K562 (cell line): ENCODE data around the gene CFAP251. TPM values are rescaled to one million over a fixed set of nuclear protein-coding genes. Genes with fewer than 3 reads are reported as not detected.
A peak's percentile ranks its signal among the peaks of the same experiment; 100 is the strongest.

ENCODE experiments used
- BHLHE40 ChIP-seq: IDR thresholded peaks from 2 replicates; pipeline ENCODE4 v1.6.1; 2011; ENCODE audit warnings: low read length, improper control_type of control experiment
- C11orf30 ChIP-seq: fragments of 450-650 bp; IDR thresholded peaks from 2 replicates; pipeline ENCODE4 v1.6.1; 2016; ENCODE audit warnings: low read depth, mild to moderate bottlenecking
- CEBPB ChIP-seq: fragments of 450-650 bp; IDR thresholded peaks from 2 replicates; pipeline ENCODE4 v1.6.1; 2016; ENCODE audit warnings: missing genetic modification characterization, missing compliant biosample characterization
- ELF1 ChIP-seq: fragments of 200-800 bp; sonication (Bioruptor generic); IDR thresholded peaks from 2 replicates; pipeline ENCODE4 v1.6.1; 2016; ENCODE audit warnings: missing genetic modification characterization, missing compliant biosample characterization
- HDAC2 ChIP-seq: fragments of 450-650 bp; IDR thresholded peaks from 2 replicates; pipeline ENCODE4 v1.6.1; 2016; ENCODE audit warnings: mild to moderate bottlenecking
- MTA3 ChIP-seq: fragments of 450-650 bp; formaldehyde crosslinking; IDR thresholded peaks from 2 replicates; pipeline ENCODE4 v1.6.1; 2017; ENCODE audit warnings: mild to moderate bottlenecking, borderline replicate concordance
- NFE2 ChIP-seq: IDR thresholded peaks from 2 replicates; pipeline ENCODE4 v1.6.1; 2014; ENCODE audit warnings: antibody characterized with exemption, low read depth
- PHB2 ChIP-seq: fragments of 450-650 bp; IDR thresholded peaks from 2 replicates; pipeline ENCODE4 v1.6.1; 2017; ENCODE audit warnings: low read depth
- TEAD2 ChIP-seq: fragments of 450-650 bp; IDR thresholded peaks from 2 replicates; pipeline ENCODE4 v1.6.1; 2016; ENCODE audit warnings: missing genetic modification characterization, control low read depth, missing compliant biosample characterization
- ZBTB17 ChIP-seq: fragments of 450-650 bp; formaldehyde crosslinking; IDR thresholded peaks from 2 replicates; pipeline ENCODE4 v1.4.0; 2020; ENCODE audit warnings: mild to moderate bottlenecking
- ZNF316 ChIP-seq: fragments of 450-650 bp; IDR thresholded peaks from 2 replicates; pipeline ENCODE4 v1.6.1; 2016
- ZNF561 ChIP-seq: fragments of 450-650 bp; formaldehyde crosslinking; conservative IDR thresholded peaks from 2 replicates; pipeline ENCODE4 v1.4.0; 2020; ENCODE audit warnings: mild to moderate bottlenecking, moderate library complexity
- ZSCAN32 ChIP-seq: fragments of 450-650 bp; formaldehyde crosslinking; IDR thresholded peaks from 2 replicates; pipeline ENCODE4 v1.4.0; 2020; ENCODE audit warnings: mild to moderate bottlenecking, moderate library complexity
- polyA plus RNA-seq, 8 experiments: library from polyadenylated mRNA; depleted of rRNA in 4 of 8; stranded (reverse) in 5 of 8; unstranded in 3 of 8; fragments of >200 nt; fragmentation: Nextera tagmentation in 2 of 8; fragmentation: Illumina TruSeq in 1 of 8; extraction: Ambion mirVana in 2 of 8; extraction: Trizol in 1 of 8; gene quantifications; 2 replicates each; pipeline versions ENCODE4 v1.2.1 to v1.2.3, GENCODE V29; 2011 to 2014; ENCODE audit warnings: inconsistent platforms in 1 of 8, missing spikeins in 1 of 8
- total RNA-seq, 7 experiments: library from RNA; depleted of rRNA in 6 of 7; stranded (reverse); fragments of >200 nt in 6 of 7; fragmentation: Illumina TruSeq in 2 of 7; extraction: Trizol in 2 of 7; gene quantifications; 2 replicates each; pipeline versions ENCODE4 v1.2.1 to v1.2.3, GENCODE V29; 2011 to 2021; ENCODE audit warnings: low replicate concordance in 1 of 7
- TF ChIP-seq, protein P1 (sequence below), 2 experiments: fragments of 450-650 bp in 1 of 2; sonication (generic) in 1 of 2; formaldehyde crosslinking in 1 of 2; IDR thresholded peaks in 1 of 2; conservative IDR thresholded peaks in 1 of 2; 2 replicates each; pipeline versions ENCODE4 v1.6.1 to v1.8.1; 2016 to 2023; ENCODE audit warnings: mild to moderate bottlenecking in 2 of 2, moderate library complexity in 2 of 2, inconsistent platforms in 1 of 2, missing genetic modification reagents in 1 of 2
- TF ChIP-seq, protein P2 (sequence below), 2 experiments: fragments of 450-650 bp; formaldehyde crosslinking in 1 of 2; IDR thresholded peaks; 2 replicates each; pipeline versions ENCODE4 v1.4.0 to v1.6.1; 2014 to 2020; ENCODE audit warnings: mild to moderate bottlenecking in 2 of 2, borderline replicate concordance in 1 of 2, low read depth in 1 of 2
- TF ChIP-seq, protein P3 (sequence below): IDR thresholded peaks from 3 replicates; pipeline ENCODE4 v1.6.1; 2011; ENCODE audit warnings: borderline replicate concordance, mild to moderate bottlenecking, moderate library complexity; ENCODE audit not compliant: insufficient read length; ENCODE audit errors: extremely low read depth

CFAP251 gene
- total and polyA plus RNA-seq, 9 of the 15 experiments (the other 6 are each of a cell fraction or from before 2014, with no cell fraction given) = 16.6 to 31.0 (median 19.1) TPM

DNA sequence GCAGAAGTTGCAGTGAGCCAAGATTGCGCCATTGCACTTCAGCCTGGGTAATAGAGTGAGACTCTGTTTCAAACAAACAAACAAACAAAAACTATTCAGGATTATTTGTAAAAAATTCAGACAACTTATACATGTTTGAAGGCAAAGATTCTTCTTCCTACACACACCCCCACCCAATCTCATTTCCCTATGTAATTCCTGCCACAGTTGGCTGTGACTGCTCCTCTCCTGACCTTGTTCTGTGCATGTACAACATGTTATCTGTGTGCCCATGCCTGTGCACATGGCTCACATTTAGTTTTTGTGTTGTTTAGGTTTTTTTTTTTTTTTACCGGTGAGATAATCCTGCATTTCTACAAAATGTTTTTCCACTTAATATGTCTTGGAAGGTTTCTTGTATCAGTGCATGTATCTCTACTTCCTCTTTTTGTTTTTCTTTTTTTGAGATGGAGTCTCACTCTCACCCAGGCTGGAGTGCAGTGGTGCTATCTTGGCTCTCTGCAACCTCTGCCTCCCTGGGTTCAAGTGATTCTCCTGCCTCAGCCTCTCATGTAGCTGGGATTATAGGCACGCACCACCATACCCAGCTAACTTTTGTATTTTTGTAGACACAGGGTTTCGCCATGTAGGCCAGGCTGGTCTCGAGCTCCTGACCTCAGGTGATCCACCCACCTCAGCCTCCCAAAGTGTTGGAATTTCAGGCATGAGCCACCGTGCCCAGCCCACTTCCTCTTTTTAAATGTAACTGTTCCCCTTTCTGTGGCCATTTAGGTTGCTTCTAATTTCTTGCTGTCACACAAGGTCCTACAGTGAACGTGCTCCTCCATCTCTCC lies 8.7 kb downstream of the CFAP251 start (continued):
- TF ChIP-seq ZNF561 (CRISPR knock-in tag) = no peak
- peak; percentile 35 for TF ChIP-seq ELF1 (tag)
- TF ChIP-seq ZNF316 = no peak
- TF ChIP-seq, protein P1, sequence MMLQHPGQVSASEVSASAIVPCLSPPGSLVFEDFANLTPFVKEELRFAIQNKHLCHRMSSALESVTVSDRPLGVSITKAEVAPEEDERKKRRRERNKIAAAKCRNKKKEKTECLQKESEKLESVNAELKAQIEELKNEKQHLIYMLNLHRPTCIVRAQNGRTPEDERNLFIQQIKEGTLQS (IDR thresholded peaks at IDR 0.05) = no peak
- TF ChIP-seq, protein P1 (CRISPR knock-in tag; conservative IDR thresholded peaks at IDR 0.05) = no peak
- peak; percentile 61 for TF ChIP-seq CEBPB
- no peak for TF ChIP-seq ZBTB17 (CRISPR knock-in tag)
- TF ChIP-seq MTA3 = peak; percentile 75; the same call in 1 of the 2 replicates
- TF ChIP-seq, protein P2, sequence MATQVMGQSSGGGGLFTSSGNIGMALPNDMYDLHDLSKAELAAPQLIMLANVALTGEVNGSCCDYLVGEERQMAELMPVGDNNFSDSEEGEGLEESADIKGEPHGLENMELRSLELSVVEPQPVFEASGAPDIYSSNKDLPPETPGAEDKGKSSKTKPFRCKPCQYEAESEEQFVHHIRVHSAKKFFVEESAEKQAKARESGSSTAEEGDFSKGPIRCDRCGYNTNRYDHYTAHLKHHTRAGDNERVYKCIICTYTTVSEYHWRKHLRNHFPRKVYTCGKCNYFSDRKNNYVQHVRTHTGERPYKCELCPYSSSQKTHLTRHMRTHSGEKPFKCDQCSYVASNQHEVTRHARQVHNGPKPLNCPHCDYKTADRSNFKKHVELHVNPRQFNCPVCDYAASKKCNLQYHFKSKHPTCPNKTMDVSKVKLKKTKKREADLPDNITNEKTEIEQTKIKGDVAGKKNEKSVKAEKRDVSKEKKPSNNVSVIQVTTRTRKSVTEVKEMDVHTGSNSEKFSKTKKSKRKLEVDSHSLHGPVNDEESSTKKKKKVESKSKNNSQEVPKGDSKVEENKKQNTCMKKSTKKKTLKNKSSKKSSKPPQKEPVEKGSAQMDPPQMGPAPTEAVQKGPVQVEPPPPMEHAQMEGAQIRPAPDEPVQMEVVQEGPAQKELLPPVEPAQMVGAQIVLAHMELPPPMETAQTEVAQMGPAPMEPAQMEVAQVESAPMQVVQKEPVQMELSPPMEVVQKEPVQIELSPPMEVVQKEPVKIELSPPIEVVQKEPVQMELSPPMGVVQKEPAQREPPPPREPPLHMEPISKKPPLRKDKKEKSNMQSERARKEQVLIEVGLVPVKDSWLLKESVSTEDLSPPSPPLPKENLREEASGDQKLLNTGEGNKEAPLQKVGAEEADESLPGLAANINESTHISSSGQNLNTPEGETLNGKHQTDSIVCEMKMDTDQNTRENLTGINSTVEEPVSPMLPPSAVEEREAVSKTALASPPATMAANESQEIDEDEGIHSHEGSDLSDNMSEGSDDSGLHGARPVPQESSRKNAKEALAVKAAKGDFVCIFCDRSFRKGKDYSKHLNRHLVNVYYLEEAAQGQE (IDR thresholded peaks at IDR 0.05; ENCODE audit: borderline replicate concordance) = no peak
- TF ChIP-seq, protein P2 (CRISPR knock-in tag; IDR thresholded peaks at IDR 0.05; ENCODE audit: low read depth) = no peak
- TF ChIP-seq BHLHE40 = no peak
- no peak for TF ChIP-seq ZSCAN32 (CRISPR knock-in tag)
- no peak for TF ChIP-seq NFE2
- TF ChIP-seq HDAC2 = 0 out of 2 replicates have a peak, but pooled peaks have one; percentile 40
- TF ChIP-seq, protein P3, sequence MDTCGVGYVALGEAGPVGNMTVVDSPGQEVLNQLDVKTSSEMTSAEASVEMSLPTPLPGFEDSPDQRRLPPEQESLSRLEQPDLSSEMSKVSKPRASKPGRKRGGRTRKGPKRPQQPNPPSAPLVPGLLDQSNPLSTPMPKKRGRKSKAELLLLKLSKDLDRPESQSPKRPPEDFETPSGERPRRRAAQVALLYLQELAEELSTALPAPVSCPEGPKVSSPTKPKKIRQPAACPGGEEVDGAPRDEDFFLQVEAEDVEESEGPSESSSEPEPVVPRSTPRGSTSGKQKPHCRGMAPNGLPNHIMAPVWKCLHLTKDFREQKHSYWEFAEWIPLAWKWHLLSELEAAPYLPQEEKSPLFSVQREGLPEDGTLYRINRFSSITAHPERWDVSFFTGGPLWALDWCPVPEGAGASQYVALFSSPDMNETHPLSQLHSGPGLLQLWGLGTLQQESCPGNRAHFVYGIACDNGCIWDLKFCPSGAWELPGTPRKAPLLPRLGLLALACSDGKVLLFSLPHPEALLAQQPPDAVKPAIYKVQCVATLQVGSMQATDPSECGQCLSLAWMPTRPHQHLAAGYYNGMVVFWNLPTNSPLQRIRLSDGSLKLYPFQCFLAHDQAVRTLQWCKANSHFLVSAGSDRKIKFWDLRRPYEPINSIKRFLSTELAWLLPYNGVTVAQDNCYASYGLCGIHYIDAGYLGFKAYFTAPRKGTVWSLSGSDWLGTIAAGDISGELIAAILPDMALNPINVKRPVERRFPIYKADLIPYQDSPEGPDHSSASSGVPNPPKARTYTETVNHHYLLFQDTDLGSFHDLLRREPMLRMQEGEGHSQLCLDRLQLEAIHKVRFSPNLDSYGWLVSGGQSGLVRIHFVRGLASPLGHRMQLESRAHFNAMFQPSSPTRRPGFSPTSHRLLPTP = no peak
- no peak for TF ChIP-seq PHB2
- no peak for TF ChIP-seq TEAD2 (tag)
- TF ChIP-seq C11orf30 = no peak
